Stimulated activated CD4-positive, alpha-beta T cell treated with anti-CD3 and anti-CD28 coated beads, Interleukin-4, amount 100 ng/mL, for 1 hour (primary cell): ENCODE measurements around the gene B3GNT2.
"Not testable (repeated sequence)": the region's sequence is repeated elsewhere in the genome, so short reads cannot be mapped to it uniquely, and the experiment has no call there.

Experiments used
- DNase-seq: peaks from one replicate; pipeline ENCODE4 v3.0.0-alpha.2; 2020

The B3GNT2 gene

DNA sequence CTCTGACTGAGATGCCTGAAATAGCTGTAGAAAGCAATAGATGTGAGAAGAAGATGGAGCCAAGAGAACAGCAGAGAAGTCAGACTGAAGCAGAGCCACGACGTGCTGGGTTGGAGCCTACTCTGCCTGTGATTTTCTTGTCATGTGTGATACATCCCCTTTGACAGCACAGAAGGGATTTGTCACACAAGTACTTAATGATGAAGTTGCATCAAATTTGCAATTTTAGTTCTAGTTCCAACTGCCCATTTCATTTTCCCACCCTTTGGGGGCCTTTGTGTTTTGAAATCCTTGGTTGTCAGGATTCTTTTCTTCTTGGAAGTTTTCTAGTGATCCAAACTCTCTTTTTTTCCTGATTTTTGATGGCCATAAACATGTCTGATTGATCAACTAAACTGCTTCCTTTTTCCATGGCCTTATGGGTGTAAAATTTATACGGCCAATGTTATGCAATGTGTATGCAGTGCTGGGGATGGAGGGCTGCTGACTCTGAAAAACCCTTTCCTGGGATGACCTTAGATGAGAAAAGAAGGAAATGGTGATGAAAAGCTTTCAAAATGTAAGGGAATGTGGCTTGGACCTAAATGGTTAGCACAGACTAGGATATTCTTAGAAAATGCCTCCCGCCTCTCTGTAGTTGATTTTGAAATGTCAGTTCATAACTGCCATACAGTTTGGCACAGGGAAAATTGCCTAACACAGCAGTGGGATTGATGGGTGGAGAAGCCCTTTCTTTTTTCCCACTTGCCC lies 9.6 kb upstream of the B3GNT2 start:
- no peak for DNase-seq

DNA sequence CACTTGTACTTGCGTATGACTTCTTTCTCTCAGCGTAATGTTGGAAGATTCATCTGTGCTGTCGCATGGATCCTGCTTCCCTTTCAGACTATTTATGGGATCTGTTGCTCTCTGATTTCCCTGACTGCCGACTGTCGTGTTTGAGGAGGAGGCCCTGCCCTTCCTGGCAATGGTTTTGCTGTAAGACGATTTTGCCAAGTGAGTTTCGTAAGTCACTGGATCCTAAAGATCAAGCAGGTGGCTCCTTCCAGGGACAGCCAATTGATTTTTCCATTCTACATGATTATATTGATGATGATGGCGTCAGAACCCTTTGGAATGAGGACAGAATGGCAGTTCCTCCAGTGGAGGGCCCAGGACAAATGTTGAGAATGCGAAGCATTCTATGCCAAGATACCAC lies 8.7 kb upstream of the B3GNT2 start:
- DNase-seq = no peak

DNA sequence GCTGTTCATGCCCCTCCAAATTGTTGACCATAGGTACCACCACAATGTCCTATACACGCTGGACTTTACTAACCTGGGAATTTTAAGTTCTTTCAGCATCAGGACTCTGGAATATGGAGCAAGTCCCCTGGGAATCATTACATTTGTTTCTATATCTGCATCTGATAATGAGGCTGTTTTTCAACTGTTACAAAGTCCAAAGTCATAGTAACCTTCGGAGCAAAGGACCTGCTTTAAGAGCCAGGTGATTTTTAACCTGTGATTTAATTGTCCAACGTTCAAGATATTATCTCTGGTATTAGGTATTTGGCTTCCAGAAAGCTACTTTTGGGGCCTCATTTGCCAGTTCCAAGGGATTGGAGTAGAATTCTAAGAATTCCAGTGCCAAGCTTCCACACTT lies 7.5 kb upstream of the B3GNT2 start:
- DNase-seq = no peak

DNA sequence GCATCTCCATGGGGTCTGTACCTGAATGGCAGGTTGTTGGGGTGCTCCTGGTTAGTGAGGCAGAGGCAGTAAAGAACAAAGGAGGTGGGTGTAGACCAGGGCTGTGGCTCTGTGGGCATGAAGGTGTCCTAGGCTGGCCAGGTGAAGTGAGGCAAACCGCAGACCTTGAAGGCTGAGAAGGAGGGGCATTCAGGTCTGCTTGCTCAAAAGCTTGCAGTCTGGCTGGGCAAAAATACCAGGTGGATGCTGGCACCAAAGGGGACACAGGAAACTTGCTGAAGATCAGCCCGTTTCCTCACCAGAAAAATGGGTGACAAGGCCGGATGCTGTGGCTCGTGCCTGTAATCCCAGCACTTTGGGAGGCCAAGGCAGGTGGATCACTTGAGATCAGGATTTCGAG lies 6.7 kb upstream of the B3GNT2 start:
- no peak for DNase-seq

- DNase-seq = no peak
Observed at GRCh38 chr2:62192811-62193210, 3.1 kb upstream of the B3GNT2 start.

DNA sequence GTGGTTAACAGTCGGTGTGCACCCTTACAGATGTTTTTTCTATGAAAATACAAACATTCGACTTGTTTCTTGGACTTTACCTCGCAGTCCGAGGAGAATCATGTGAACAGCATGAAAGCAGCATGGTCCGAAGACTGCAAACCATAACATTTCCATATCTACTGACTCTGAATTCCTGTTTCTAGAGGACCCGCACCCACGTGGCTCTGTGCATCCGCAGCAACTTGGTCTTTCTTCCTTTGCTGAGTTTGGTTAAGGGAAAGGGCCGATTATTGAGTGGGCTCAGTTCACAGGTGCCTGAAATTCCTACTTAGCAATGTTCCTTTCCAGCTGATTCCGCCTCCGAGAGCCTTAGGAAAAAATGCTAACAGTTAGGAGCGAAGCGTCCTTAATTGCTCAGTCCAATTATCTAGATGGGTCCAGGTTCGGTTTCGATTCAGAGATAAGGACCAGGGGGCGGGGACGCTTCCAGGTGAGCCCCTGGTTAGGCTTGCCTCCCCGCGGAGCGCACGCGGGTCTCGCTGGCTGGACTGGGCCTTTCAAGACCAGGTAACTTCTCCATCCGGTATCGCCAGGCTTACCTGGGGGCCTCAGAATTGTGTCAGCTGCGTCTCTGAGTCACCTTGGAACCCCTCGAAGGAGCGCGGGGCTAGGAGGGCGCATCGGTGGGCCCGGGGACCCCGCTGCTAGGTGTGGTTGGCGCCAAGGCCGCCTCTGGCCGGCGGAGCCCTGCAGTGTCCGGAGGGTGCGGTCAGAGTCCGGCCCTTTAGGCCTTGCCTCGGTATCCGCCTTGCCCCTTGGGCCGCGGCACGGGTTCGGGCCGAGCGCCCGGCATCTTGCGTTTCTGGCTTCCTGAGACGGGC lies 1.1 kb upstream of the B3GNT2 start:
- no peak for DNase-seq

- peak; percentile 57 for DNase-seq
Observed at GRCh38 chr2:62196278-62196901, 475 bp downstream of the B3GNT2 start.

GRCh38 chr2:62197011-62197924 lies 1.4 kb downstream of the B3GNT2 start:
- DNase-seq = peak; percentile 37

- DNase-seq = no peak
Observed at GRCh38 chr2:62197925-62198633, 2.2 kb downstream of the B3GNT2 start.

DNA sequence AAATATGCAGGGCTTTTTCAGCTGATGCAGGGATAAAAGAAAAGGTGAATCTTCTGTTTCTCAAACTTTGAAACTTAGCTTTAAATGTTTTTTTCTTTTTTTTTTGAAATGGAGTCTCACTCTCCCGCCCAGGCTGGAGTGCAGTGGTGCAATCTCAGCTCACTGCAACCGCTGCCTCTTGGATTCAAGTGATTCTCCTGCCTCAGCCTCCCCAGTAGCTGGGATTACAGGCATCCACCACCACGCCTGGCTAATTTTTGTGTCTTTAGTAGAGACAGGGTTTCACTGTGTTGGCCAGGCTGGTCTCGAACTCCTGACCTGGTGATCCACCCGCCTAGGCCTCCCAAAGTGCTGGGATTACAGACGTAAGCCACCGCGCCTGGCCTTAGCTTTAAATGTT lies 2.9 kb downstream of the B3GNT2 start:
- DNase-seq = not testable (repeated sequence)

- no peak for DNase-seq
Observed at GRCh38 chr2:62199392-62200125, 3.6 kb downstream of the B3GNT2 start.

DNA sequence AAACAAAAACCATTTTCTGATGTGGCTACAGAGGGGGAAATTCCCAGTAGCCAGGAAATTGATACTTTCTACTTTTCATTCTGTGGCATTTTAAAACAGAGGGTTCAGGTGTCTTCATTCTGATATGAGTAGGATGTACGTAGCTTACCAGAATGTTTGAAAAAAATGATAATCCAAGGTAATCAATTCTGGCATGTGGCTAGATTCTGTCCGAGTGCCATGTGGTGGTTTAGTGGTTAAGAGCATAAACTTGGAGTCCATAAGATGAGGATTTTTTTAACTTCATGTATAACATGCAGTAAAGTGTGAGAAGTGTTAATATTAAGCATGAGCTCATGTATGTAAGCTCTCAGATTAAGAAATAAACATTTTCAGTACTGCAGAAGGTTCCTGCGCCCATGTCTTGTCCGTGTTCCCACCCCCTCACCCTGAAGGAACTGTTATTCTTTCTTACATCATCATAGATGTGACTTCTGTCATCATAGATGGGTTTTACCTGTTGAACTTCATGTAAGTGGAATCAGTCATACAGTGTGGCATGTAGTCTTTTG lies 4.5 kb downstream of the B3GNT2 start:
- no peak for DNase-seq

DNA sequence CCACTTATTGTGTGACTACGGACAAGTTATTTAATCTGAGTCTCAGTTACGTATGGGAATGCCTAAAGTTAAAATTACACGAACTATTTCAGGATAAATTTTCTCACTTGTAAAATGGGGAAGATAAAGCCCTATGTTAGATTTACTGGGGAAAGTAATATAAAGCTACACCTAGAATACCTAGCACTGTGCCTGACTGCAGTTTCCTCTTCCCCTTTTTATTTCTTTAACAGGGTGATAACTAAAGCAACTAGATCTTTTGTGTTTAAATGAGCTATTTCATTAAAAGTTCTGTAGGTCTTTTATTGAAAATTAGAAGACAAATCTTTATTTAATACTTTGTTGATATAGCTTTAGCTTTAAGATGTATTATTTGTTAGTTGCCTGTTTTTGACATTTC lies 5.0 kb downstream of the B3GNT2 start:
- no peak for DNase-seq

DNA sequence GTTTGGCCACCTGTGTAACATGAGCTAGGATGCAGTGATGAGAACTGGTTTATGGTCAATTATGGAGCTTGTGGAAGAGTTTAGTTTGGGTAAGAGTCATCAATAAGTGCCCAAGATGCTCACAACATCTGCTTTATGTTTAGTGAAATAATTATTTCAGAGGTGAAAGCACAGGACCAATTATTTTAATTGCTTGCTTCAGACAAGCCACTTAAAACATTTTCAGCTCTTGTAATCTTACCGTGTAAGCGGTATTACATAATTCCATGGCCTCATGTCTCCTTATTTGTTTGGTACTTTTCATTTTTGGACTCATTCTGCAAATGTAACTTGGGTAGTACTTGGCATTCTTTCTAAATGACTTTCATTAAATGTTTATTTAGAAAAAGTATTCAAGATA lies 5.4 kb downstream of the B3GNT2 start:
- DNase-seq = no peak

GRCh38 chr2:62202019-62202722 lies 6.3 kb downstream of the B3GNT2 start:
- DNase-seq = no peak

- DNase-seq = no peak
Observed at GRCh38 chr2:62202729-62203128, 6.8 kb downstream of the B3GNT2 start.

- no peak for DNase-seq
Observed at GRCh38 chr2:62203459-62203858, 7.5 kb downstream of the B3GNT2 start.

DNA sequence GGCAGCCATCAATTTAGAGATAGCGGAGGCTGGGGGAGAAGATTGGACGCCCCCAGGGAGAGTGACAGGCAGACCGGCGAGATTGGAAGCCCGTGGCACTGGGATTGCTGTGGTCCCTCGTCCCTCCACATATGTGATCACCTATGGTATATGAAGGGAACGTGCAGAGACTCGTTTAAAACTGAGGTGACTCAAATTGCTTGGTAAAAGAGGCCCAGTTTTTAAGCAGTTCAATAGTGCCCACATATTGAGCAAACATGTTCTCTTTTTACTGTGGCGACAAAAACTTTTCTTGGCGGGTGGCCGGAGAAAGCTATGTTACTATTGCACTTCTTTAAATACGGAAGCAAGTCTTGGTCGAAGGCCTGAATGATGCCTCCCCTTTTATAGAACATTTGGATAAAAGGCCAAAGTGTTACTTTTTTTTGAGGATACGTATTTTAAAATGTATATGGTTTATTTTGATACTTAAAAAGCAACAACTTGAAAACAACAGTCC lies 9.1 kb downstream of the B3GNT2 start:
- DNase-seq = no peak

- DNase-seq = no peak
Observed at GRCh38 chr2:62205554-62205953, 9.6 kb downstream of the B3GNT2 start.

GRCh38 chr2:62206024-62206423 lies 10.1 kb downstream of the B3GNT2 start:
- DNase-seq = no peak
